Measurements from ENCODE around the gene CTSE.
"Not testable (repeated sequence)": the region's sequence is repeated elsewhere in the genome, so short reads cannot be mapped to it uniquely, and the experiment has no call there.

Gene CTSE

DNA sequence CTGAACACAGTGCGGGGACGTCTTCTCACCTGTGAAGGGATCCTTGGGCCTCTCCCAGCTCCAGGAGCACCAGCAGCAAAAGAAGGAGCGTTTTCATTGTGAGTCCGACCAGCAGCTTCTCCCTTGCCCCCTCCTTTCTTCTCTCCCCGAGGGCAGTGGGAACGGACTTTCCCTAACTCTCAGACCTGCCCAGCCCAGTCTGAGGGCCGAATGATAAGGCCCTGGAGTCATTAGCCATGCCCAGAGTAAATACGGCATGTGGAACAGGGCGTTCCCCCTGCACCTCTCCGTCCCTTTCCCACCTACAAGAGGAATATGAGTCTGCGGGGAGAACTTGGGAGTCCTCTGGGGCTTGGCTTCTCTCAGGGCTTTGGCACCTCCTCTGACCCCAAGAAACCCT lies at the start of gene CTSE:
CTSE (minus strand) TSS at position 201 of the 400 bp plus-strand sequence; CDS start at position 97, 104 bp downstream.
- no peak for DNase-seq

DNA sequence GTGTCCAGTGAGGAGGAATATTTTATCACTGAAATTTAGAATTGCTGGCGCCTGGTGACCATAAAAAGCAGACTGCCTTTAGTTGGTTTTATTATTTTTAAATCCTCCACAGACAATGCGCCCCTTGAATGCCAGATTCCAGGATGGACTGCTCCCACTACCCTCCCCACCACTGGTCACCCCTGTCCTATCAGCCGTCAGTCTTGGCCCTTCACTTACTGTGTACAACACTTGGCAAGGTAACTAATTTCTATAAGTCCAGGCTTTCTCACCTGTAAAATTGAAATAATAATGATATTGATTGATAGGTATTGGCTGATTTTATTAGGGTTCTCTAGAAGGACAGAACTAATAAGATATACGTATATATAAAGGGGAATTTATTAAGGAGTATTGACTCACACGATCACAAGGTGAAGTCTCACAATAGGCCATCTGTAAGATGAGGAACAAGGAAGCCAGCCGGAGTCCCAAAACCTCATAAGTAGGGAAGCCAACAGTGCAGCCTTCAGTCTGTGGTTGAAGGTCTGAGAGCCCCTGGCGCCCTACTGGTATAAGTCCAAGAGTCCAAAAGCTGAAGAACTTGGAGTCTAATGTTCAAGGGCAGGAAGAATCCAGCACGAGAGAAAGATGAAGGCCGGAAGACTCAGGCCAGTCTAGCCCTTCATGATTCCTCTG lies 47.1 kb upstream of the CTSE start:
- no peak for DNase-seq

DNA sequence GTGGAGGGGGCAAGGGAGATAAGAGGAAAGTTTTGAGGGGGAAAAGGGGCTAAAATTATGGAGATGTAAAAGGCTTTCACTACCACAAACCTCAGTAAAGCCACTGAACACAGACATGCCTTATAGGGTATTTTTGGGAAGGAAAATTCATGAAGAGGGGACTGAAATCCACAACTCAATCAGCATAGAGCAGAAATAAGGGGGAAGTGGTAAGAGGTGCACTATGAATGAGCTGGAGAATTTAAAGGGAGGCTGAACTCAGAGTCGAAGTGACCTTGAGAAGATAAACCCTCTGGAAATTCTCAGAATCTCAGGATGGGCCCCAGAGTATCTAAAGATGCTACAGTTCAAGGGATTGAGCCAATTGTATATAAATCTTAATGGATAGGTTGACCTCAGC lies 44.6 kb upstream of the CTSE start:
- DNase-seq: no peak

DNA sequence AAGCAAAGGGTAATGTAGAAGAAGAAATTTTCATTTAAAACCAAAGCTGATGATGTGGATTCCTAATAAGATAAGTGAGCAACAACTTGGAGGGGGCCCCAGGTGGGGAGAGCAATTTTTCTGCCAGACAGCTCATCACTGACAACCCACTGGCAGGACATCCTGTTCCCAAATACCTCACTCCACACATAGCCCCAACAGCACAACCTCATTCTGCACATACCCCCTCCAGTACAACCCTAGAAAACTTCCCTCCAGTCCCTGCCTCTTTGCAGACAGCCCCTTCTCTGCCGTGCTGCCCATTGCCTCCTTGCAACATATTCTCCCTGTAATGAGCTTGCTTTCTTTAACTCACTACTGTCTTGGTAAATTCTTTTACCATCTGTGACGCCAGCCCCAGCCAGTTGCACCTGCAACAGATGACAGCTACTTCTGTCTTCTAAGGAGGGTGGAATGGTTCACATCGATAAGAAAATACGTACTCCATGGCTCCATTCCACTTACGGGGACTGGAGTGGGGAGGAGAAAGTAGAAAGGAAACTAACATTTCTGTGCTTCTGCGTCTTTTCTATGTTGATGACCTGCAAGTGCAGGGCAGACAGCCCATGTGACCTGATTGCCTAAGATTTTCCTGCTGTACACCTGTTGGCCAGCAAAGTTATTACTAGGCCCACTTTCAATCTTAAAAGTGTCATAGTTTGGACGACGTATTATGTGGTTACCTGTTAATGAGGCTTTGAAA lies 44.0 kb upstream of the CTSE start:
- no peak for DNase-seq

DNA sequence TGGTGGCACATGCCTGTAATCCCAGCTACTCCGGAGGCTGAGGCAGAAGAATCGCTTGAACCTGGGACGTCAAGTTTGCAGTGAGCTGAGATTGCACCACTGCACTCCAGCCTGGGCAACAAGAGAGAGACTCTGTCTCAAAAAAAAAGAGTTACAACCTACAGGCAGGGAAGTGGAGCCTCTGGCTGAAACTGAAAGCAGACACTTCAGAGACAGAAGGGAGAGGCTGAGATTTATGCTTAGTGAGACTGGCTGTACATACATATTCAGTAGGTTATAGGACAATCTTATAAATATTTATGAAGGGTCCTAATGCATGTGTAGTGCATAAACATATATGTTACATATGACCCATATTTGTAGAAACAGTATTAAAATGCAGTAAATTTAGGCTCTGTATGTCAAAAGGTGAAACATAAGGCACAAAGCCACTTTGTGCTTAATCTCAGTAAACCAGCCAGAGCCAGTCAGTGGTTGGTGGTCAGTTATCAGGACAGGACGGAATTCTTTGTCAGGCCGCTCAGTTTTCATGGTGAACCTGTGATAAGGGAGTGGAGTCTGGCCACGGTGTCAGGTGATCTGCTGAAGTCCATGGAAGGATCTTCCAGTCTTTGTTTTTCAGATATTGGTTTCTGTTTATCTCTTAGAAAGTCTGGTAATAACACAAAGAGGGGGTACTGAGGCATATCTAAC lies 42.9 kb upstream of the CTSE start:
- DNase-seq: no peak

DNA sequence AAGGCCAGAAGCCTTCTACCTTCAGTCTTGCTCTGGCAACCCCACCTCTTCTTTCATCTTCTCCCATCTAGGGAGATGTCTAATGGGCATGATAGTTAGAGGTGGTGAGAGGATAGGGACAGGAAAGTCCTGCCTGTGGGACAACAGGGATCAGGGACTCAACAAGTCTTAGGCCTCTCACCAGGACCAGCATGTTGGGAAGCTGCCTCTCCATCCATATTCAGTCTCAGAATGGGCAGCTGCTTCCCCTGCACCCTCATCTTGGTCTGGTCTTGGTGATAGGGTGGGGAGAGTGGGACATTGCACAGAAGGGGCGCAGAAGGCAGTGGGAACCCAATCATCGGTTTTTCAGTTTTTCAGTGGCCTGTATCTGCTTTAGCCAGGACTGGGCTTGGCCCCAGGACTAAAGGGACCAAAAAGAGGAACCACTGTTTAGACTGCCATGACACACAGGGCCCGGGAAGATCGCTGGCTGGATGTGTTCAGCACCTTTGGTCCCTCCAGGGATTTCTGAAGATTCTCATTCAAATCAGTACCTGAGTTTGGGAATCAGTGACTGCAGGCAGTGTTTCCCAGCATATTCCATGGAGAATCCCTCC lies 42.0 kb upstream of the CTSE start:
- DNase-seq: no peak

DNA sequence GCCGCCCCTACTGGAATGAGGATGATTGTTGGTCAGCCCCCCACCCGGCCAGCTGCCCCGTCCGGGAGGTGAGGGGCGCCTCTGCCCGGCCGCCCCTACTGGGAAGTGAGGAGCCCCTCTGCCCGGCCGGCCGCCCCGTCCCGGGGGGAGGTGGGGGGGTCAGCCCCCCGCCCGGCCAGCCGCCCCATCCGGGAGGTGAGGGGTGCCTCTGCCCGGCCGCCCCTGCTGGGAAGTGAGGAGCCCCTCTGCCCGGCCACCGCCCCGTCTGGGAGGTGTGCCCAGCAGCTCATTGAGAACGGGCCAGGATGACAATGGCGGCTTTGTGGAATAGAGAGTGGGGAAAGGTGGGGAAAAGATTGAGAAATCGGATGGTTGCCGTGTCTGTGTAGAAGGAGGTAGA lies 40.8 kb upstream of the CTSE start:
- not testable (repeated sequence) for DNase-seq

DNA sequence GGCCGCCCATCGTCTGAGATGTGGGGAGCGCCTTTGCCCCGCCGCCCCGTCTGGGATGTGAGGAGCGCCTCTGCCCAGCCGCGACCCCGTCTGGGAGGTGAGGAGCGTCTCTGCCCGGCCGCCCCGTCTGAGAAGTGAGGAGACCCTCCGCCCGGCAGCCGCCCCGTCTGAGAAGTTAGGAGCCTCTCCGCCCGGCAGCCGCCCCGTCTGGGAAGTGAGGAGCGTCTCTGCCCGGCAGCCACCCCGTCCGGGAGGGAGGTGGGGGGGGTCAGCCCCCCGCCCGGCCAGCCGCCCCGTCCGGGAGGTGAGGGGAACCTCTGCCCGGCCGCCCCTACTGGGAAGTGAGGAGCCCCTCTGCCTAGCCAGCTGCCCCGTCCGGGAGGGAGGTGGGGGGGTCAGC lies 40.3 kb upstream of the CTSE start:
- not testable (repeated sequence) for DNase-seq

DNA sequence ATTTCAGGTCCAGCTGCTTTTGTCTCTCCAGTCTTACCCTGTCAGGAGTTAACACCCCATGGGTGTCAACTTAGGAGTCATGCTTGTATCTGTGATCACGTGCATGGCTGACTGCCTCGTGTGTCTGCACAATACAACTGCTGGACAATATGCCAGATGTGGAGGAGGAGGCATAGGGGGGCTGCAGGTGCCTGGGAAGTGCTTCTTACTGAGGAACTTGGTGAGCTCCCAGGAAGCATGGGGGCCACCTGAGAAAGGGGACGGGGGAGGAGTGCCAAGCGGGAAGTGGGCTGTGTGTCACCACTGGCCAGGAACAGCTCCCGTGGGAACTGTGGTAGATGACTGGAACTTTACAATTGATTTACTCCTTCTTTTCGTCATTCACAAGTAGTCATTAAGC lies 38.8 kb upstream of the CTSE start:
- no peak for DNase-seq

DNA sequence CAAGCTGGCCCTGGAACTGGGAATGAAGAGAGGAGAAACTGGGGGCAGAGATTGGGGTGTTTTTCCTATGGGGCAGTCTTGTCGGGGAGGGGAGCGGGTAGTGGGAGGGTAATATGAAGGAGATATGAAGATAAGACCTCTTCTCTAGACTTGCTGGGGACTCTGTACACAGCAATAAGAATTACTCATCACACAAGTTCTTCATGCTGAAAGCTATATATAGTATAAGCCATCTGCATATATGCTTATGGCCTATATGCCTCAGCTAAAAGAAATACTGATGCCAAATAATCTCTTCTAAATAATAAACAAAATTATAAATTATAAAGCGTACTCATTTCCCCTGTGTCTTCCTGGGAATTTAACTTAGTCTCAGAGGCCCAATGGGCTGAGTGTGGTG lies 37.1 kb upstream of the CTSE start:
- no peak for DNase-seq

DNA sequence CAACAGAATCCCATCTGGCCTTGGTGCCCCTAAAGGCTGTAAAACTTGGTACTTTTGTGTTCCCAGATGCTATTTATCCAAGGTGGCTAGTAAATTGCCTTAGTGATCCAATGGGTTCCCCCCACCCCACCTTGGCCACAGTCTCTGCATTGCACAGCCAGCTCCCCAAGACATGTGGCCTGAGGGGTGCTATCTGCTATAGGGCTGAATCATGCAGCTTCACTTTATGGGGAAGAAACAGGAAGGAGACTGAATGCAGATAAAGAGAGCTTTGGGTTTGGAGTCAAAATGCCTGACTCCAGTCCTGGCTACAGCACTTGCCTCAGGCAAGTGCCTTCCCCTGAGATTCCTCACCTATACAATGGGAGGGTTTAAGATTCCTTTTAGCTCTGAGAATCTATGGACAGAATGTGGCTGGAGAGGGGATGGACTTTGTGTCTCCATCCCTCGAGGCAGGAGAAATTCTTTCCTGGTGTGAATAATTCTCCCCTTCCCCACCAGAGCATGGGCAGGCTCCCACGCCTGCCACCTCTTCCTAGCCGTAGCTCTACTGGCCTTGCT lies 35.7 kb upstream of the CTSE start:
- DNase-seq: no peak

DNA sequence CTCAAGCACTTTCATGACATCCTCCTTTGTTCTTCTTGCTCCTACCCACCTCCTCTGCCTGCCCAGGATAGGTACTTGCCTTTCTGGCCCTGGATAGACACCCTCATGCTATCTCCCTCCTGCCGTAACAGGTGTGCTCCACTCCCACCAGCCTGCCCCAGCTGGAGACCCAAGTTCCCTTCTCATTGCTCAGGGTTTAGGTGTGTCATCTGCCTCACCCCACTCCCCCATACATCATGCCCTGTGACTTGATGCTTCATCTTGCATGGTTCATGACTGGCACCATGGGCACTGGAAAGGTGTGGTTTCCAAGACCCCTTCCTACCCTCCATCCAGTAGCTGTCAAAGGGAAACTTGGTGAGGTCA lies 35.2 kb upstream of the CTSE start:
- DNase-seq: no peak

DNA sequence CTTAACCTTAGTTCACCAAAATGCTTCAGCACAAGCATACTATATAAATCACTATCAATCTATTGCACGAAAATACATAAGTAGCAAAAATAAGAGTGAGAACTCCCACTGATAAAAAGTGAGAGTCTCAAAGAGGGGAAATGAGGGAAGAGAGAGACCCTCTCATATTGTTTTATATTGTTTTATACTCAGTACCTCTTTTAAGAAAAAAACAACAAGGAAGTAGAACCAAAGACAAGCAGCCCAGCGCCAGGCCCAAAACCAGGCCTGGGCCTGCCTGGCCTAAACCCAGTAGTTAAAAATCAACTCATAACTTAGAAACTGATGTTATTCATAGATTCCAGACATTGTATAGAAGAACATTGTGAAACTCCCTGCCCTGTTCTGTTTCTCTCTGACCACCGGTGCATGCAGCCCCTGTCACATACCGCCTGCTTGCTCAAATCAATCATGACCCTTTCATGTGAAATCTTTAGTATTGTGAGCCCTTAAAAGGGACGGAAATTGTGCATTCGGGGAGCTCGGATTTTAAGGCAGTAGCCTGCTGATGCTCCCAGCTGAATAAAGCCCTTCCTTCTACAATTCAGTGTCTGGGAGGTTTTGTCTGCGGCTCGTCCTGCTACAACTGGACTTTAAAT lies 34.7 kb upstream of the CTSE start:
- not testable (repeated sequence) for DNase-seq

DNA sequence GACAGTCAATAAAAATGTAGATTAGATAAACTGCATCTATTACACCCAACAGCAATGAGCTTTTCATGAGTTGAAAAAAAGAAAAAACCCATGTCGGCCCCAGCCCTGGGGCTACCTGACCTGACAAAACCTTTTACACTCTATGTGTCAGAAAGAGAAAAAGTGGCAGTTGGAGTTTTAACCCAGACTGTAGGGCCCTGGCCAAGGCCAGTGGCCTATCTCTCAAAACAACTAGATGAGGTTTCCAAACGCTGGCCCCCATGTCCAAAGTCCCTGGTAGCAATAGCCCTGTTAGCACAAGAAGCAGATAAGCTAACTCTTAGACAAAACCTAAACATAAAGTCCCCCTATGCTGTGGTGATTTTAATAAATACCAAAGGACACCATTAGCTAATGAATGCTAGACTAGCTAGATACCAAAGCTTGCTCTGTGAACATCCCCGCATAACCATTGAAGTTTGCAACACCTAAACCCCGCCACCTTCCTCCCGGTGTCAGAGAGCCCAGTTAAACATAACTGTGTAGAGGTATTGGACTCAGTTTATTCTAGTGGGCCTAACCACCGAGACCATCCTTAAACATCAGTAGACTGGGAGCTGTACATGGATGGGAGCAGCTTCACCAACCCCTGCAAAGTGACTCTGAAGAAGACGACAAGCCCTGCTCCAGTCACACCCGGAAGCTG lies 32.1 kb upstream of the CTSE start:
- DNase-seq: not testable (repeated sequence)

DNA sequence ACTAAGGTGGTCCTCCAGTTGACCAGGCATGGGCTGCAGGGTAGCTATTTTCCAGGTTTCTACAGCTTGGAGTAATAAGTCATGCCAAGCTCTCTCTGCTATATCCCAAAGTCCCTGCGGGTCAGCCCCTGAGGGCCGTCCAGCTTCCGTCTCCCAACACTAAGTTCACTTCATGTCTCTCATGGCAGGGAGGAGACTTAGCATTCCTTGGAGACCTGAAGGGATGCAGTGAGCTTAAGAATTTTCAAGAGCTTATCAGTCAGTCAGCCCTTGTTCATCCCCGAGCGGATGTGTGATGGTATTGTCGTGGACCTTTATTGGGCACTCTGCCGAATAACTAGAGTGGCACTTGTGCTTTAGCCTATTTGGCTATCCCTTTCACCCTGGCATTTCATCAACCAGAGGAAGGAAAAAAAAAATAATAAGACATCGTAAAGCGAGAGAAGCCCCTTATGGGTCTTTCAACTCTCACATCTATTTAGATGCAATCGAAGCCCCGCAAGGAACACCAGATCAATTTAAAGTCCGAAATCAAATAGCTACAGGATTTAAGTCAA lies 31.5 kb upstream of the CTSE start:
- not testable (repeated sequence) for DNase-seq

DNA sequence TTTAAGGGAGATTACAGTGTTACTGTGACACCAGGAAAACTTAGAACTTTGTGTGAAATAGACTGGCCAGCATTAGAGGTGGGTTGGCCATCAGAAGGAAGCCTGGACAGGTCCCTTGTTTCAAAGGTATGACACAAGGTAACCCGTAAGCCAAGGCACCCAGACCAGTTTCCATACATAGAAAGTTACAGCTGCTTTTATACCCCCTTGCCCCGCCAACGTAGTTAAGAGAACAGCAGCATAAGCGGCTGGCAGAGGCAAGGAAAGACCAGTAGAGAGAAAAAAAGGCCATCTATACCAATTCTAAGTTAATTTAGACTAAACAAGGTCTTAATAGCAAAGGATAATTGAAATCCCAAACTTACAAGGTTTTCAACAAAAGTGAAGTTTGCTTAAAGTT lies 29.9 kb upstream of the CTSE start:
- not testable (repeated sequence) for DNase-seq

DNA sequence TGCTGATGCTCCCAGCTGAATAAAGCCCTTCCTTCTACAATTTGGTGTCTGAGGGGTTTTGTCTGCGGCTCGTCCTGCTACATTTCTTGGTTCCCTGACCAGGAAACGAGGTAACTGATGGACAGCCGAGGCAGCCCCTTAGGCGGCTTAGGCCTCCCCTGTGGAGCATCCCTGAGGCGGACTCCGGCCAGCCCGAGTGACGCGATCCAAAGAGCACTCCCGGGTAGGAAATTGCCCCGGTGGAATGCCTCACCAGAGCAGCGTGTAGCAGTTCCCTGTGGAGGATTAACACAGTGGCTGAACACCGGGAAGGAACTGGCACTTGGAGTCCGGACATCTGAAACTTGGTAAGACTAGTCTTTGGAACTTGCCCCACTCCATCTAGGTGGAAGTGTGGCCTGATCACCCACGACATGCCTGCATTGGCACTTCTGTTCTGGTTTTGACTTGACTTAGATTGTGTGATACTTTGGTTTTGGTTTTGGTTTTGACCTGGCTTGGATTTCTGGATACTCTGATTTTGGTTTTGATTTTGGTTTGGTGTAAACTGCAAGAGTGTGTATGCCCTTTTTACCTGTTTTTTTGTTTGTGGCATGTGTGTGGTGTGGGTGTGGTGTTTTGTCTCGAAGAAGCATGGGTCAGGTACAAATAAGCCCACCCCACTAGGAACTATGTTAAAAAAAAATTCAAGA lies 29.4 kb upstream of the CTSE start, which contains the start of gene RHEX:
RHEX (plus strand) TSS at position 255 of the 692 bp plus-strand sequence. CDS start 44,656 bp downstream, outside the sequence.
- not testable (repeated sequence) for DNase-seq

DNA sequence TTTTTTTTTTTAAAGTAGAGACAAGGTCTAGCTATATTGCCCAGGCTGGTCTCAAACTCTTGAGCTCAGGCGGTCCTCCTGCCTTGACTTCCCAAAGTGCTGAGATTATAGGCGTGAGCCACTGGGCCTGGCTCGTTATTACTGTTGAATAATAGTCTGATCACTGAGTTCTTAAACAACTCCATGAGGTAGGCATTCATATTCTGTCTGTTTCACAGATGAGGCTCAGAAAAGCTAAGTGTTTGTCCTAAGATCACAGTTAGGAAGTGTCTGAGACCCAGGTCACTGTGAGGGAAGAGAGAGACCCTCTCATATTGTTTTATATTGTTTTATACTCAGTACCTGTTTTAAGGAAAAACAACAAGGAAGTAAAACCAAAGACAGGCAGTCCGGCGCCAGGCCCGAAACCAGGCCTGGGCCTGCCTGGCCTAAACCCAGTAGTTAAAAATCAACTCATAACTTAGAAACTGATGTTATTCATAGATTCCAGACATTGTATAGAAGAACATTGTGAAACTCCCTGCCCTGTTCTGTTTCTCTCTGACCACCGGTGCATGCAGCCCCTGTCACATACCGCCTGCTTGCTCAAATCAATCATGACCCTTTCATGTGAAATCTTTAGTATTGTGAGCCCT lies 28.7 kb upstream of the CTSE start:
- DNase-seq: not testable (repeated sequence)

DNA sequence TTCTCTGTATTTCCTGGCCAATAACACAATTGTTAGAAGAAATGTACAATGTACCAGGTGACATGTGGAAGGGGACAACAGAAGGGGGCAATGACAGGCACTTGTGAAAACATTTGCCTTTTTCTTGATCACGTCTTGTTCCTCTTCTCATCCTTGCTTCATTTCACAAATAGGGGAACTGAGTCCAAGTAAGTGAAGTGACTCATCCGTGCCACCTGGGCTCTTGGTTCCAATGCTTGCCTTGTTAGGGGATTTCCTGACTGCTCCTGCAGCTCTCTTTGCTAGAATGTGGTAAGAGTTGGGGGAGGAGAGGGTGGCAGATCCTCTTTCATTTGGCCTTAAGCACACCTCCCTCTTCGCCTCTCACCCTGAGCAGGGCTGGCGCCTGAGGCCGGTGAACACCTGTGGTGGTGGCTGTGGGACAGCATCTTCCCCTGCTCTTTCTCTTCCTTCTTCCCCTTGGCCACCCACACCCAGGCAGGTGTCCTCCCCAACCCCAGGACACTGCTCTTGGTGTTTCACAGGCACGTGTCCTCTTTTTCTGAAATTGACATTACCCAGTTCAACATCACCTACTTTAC lies 27.1 kb upstream of the CTSE start:
- DNase-seq: no peak

All from COR-L47 (cell line).